DND-41 (cell line): ENCODE data around the gene STAT5B.

Source experiments
- EZH2 ChIP-seq: IDR thresholded peaks from 3 replicates; pipeline ENCODE4 v1.6.1; 2012; ENCODE audit warnings: borderline replicate concordance, low read depth, mild to moderate bottlenecking, moderate library complexity, low read length, inconsistent platforms; ENCODE audit not compliant: severe bottlenecking
- TF ChIP-seq, protein P1 (sequence below): IDR thresholded peaks from 2 replicates; pipeline ENCODE4 v1.5.1; 2012; ENCODE audit warnings: borderline replicate concordance, low read length, moderate library complexity, mild to moderate bottlenecking; ENCODE audit not compliant: poor library complexity, severe bottlenecking; ENCODE audit errors: extremely low read depth

GRCh38 chr17:42290577-42290976, 14.4 kb upstream of the STAT5B start:
- TF ChIP-seq, protein P1, sequence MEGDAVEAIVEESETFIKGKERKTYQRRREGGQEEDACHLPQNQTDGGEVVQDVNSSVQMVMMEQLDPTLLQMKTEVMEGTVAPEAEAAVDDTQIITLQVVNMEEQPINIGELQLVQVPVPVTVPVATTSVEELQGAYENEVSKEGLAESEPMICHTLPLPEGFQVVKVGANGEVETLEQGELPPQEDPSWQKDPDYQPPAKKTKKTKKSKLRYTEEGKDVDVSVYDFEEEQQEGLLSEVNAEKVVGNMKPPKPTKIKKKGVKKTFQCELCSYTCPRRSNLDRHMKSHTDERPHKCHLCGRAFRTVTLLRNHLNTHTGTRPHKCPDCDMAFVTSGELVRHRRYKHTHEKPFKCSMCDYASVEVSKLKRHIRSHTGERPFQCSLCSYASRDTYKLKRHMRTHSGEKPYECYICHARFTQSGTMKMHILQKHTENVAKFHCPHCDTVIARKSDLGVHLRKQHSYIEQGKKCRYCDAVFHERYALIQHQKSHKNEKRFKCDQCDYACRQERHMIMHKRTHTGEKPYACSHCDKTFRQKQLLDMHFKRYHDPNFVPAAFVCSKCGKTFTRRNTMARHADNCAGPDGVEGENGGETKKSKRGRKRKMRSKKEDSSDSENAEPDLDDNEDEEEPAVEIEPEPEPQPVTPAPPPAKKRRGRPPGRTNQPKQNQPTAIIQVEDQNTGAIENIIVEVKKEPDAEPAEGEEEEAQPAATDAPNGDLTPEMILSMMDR: no peak
- no peak for TF ChIP-seq EZH2
